ENCODE data around the gene RNF34. TPM values are rescaled to one million over a fixed set of nuclear protein-coding genes. Genes with fewer than 3 reads are reported as not detected.

RNF34 gene
- total RNA-seq, 1 donor from 2014 or later = 45.1 TPM

DNA sequence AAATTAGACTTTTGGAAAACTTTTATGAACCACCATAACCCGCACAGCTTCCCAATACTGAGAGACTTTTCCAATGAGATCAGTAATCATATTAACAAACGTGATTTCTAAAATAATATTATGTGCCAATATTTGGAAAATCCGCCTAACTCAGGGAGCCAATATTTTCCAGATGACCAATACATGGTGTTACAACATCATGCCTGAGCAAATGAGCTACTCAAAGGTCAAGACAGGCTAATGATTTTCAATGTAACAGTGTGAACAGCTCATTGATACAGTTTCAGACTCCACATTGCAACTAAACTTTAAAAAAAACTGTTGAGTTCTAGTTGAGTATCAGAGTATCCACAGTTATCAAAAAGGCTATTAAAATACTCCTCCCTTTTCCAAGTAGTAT is 46.8 kb downstream of the RNF34 start:
- no peaks in the 10 kb centered on the region for H3K27me3 ChIP-seq
- no peak overlapping the region for H3K4me3 ChIP-seq
- H3K4me1 ChIP-seq = peaks cover 0 to 5% of the 10 kb centered on the region in 2 donors
- no peak for DNase-seq (ENCODE audit: low spot score in 2 of 2)
- H3K36me3 ChIP-seq = peaks cover 14 to 17% of the 10 kb centered on the region in 2 donors
- intact Hi-C loops (cut with DNase I) = no loop called here
- TF ChIP-seq, protein P1, sequence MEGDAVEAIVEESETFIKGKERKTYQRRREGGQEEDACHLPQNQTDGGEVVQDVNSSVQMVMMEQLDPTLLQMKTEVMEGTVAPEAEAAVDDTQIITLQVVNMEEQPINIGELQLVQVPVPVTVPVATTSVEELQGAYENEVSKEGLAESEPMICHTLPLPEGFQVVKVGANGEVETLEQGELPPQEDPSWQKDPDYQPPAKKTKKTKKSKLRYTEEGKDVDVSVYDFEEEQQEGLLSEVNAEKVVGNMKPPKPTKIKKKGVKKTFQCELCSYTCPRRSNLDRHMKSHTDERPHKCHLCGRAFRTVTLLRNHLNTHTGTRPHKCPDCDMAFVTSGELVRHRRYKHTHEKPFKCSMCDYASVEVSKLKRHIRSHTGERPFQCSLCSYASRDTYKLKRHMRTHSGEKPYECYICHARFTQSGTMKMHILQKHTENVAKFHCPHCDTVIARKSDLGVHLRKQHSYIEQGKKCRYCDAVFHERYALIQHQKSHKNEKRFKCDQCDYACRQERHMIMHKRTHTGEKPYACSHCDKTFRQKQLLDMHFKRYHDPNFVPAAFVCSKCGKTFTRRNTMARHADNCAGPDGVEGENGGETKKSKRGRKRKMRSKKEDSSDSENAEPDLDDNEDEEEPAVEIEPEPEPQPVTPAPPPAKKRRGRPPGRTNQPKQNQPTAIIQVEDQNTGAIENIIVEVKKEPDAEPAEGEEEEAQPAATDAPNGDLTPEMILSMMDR (IDR thresholded peaks at IDR 0.05) = no peak
- H3K27ac ChIP-seq = no peak overlapping the region
- no peaks in the 10 kb centered on the region for H3K9me3 ChIP-seq

DNA sequence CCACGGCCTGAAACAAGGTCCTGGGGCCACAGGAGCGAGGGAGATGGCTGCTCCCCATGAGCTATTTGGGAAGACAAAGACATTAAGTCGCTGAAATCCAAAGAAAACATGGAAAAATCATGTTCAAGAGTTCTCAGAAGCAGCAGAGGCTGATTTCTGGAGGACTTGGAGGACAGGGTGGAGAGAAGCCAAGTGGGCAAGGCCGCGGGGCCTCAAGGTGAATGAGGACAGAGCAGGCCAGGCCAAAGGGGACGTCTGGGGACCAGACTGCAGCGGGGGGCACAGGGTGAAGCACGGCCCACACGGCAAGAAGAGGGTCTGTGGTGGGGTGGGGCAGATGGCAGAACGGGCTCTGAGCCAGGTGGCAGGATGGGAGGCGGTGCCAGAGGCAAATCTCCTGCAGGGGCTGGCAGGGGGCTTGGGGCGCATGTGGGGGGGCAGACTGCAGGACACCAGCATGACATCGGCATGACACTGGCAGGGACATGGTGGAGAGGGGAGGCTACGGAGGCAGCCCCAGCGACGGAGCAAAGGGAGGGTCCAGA is 48.9 kb downstream of the RNF34 start:
- no peak overlapping the region for H3K4me3 ChIP-seq
- intact Hi-C loops (cut with DNase I) = no loop called here
- peaks cover 5% of the 10 kb centered on the region in 2 donors for H3K36me3 ChIP-seq
- H3K9me3 ChIP-seq = no peaks in the 10 kb centered on the region
- peaks cover 0 to 5% of the 10 kb centered on the region in 2 donors for H3K4me1 ChIP-seq
- H3K27me3 ChIP-seq = no peaks in the 10 kb centered on the region
- no peak for DNase-seq (ENCODE audit: low spot score in 2 of 2)
- TF ChIP-seq, protein P1 (IDR thresholded peaks at IDR 0.05) = no peak
- no peak overlapping the region for H3K27ac ChIP-seq

- no peaks in the 10 kb centered on the region for H3K27me3 ChIP-seq
- peaks cover 0 to 5% of the 10 kb centered on the region in 2 donors for H3K4me1 ChIP-seq
- DNase-seq (ENCODE audit: low spot score in 2 of 2) = no peak
- peak overlapping the region in 1 of 2 donors; percentile 35 for H3K4me3 ChIP-seq
- peak overlapping the region in 1 of 2 donors; percentile 66 for H3K27ac ChIP-seq
- H3K36me3 ChIP-seq = no peaks in the 10 kb centered on the region
- no peaks in the 10 kb centered on the region for H3K9me3 ChIP-seq
- intact Hi-C loops (cut with DNase I) = no loop called here
- TF ChIP-seq, protein P1 (IDR thresholded peaks at IDR 0.05) = no peak
These were observed 52.0 kb downstream of the RNF34 start for GRCh38 chr12:121451961-121452339.

DNA sequence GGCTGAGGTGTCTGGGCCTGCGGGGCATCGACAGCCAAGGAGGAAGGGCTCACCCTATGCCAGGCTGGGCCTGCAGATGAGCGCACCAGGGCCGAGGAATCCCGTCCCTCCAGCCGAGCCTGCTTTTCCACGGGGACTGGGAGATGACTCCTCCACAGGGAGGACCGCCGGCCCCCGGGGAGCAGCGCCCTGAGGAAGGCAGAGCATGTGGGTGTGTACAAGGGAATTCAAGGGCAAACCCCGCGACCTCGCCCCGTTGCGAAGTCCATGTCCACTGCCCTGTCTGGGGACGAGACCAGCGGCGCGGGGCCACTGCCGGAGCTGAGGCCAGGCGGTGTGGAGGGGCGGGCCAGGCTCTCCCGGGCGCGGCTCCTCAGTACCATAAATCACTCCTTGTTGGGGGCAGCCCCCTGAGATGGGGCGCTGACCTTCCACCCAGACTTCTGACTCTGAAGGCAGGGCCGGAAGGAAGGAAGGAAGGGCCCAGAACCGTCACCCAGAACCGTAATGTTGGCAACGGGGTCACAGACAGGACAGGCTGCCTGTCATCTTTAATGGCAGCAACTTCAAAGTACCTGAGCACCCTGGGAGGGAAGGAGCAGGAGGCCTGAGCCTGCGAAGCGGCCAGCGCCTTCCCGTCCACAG is 52.5 kb downstream of the RNF34 start:
- intact Hi-C loops (cut with DNase I) = no loop called here
- TF ChIP-seq, protein P1 (IDR thresholded peaks at IDR 0.05) = no peak
- no peaks in the 10 kb centered on the region for H3K9me3 ChIP-seq
- H3K4me3 ChIP-seq = peak overlapping the region in 1 of 2 donors; percentile 35
- no peaks in the 10 kb centered on the region for H3K27me3 ChIP-seq
- H3K4me1 ChIP-seq = peaks cover 0 to 5% of the 10 kb centered on the region in 2 donors
- H3K36me3 ChIP-seq = no peaks in the 10 kb centered on the region
- no peak for DNase-seq (ENCODE audit: low spot score in 2 of 2)
- peak overlapping the region; percentile 50 to 66 for H3K27ac ChIP-seq

DNA sequence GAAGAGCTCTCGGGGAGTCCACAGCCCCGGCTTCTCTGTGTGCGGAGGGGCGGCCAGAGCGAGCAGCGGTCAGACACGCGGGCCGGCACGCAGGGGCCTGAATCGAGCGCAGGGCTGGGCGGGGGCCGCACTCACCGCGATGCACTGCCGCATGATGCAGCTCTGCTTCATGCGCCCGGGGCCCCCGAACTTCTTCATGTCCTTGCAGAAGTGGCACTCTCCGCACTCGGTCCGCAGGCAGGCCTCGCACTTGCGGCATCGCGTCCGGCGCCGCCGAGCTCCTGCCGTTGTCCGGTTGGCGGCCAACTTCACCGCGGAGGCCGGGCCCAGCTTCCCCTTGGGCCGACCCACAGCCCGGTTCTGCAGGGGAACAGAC is 53.1 kb downstream of the RNF34 start:
- Histone ChIP-seq H3K4me3 (no peak overlapping the region), H3K27ac (peak overlapping the region in 1 of 2 donors; percentile 66), H3K27me3 (no peaks in the 10 kb centered on the region), H3K9me3 (no peaks in the 10 kb centered on the region), H3K36me3 (no peaks in the 10 kb centered on the region), H3K4me1 (peaks cover 0 to under 1% of the 10 kb centered on the region in 2 donors)
- TF ChIP-seq, protein P1 (IDR thresholded peaks at IDR 0.05) = no peak
- DNase-seq (ENCODE audit: low spot score in 2 of 2) = no peak
- intact Hi-C loops (cut with DNase I) = no loop called here

Data from ascending aorta (tissue), 2 donors.